Endodermal cell (in vitro differentiated cells): Measurements from ENCODE around the gene ARL4C. TPM values are rescaled to one million over a fixed set of nuclear protein-coding genes. Genes with fewer than 3 reads are reported as not detected.

Experiments
- DNase-seq: peaks from one replicate; pipeline ENCODE4 v3.0.0-alpha.2; 2017
- H3K27ac ChIP-seq: 2 replicates; pipeline ENCODE4 v1.5.1; 2013; ENCODE audit warnings: mild to moderate bottlenecking, low read depth, low read length, moderate library complexity
- H3K27me3 ChIP-seq: 2 replicates; pipeline ENCODE4 v1.6.1; 2013; ENCODE audit warnings: mild to moderate bottlenecking, low read length, moderate library complexity; ENCODE audit not compliant: insufficient read depth, control insufficient read depth, poor library complexity, severe bottlenecking
- H3K36me3 ChIP-seq: 2 replicates; pipeline ENCODE4 v1.7.0; 2013; ENCODE audit warnings: mild to moderate bottlenecking, low read length, moderate library complexity; ENCODE audit not compliant: control insufficient read depth, insufficient read depth
- H3K4me1 ChIP-seq: one replicate; pipeline ENCODE4 v1.7.0; 2013; ENCODE audit warnings: low read length; ENCODE audit not compliant: control insufficient read depth, insufficient read depth
- H3K4me3 ChIP-seq: 2 replicates; pipeline ENCODE4 v1.5.1; 2013; ENCODE audit warnings: mild to moderate bottlenecking, low read length, moderate library complexity
- H3K9ac ChIP-seq: 2 replicates; pipeline ENCODE4 v1.6.1; 2013; ENCODE audit warnings: mild to moderate bottlenecking, low read length, moderate library complexity; ENCODE audit not compliant: poor library complexity, severe bottlenecking; ENCODE audit errors: extremely low read depth
- H3K9me3 ChIP-seq: 2 replicates; pipeline ENCODE4 v1.6.1; 2013; ENCODE audit warnings: mild to moderate bottlenecking, low read length, moderate library complexity; ENCODE audit not compliant: control insufficient read depth
- H3K27ac Mint-ChIP-seq: 2 replicates; pipeline ENCODE4 v1.8.0; 2020; ENCODE audit warnings: mixed read lengths
- H3K27me3 Mint-ChIP-seq: 2 replicates; pipeline ENCODE4 v1.8.0; 2021; ENCODE audit warnings: mild to moderate bottlenecking, mixed read lengths; ENCODE audit not compliant: insufficient read depth
- H3K36me3 Mint-ChIP-seq: 2 replicates; pipeline ENCODE4 v1.8.0; 2020; ENCODE audit warnings: low read depth, mixed read lengths
- H3K4me1 Mint-ChIP-seq: 2 replicates; pipeline ENCODE4 v1.8.0; 2020; ENCODE audit warnings: mixed read lengths
- H3K4me3 Mint-ChIP-seq: 2 replicates; pipeline ENCODE4 v1.8.0; 2020; ENCODE audit warnings: mild to moderate bottlenecking, moderate library complexity, mixed read lengths
- H3K9me3 Mint-ChIP-seq: 2 replicates; pipeline ENCODE4 v1.8.0; 2020; ENCODE audit warnings: mild to moderate bottlenecking, mixed read lengths
- WGBS, 2 experiments: methylation state at CpG; one replicate each; pipeline versions ENCODE4 v1.1.5 to v1.1.7; 2013; ENCODE audit warnings: missing lambda C conversion rate in 2 of 2, mixed read lengths in 1 of 2; ENCODE audit not compliant: insufficient coverage in 1 of 2, insufficient read length in 1 of 2; 5-methylcytosine and 5-hydroxymethylcytosine counted together
- total RNA-seq, 2 donors: library from RNA; stranded (reverse); fragmentation: NEBNext Ultra II Directional in 1 of 2; extraction: Animal tissue kit (Norgen Biotek cat#: 25700) in 1 of 2; gene quantifications; 2 replicates in 1 of 2; 3 replicates in 1 of 2; pipeline ENCODE4 v1.2.1, GENCODE V29; 2021
- TF ChIP-seq, protein P1 (sequence below): fragments of 200-600 bp; sonication (generic); conservative IDR thresholded peaks from 2 replicates; pipeline ENCODE4 v1.5.0; 2021; ENCODE audit warnings: antibody characterized with exemption, mild to moderate bottlenecking

Gene ARL4C
- total RNA-seq, 2 donors from 2014 or later: 9.3 to 21.7 TPM

DNA sequence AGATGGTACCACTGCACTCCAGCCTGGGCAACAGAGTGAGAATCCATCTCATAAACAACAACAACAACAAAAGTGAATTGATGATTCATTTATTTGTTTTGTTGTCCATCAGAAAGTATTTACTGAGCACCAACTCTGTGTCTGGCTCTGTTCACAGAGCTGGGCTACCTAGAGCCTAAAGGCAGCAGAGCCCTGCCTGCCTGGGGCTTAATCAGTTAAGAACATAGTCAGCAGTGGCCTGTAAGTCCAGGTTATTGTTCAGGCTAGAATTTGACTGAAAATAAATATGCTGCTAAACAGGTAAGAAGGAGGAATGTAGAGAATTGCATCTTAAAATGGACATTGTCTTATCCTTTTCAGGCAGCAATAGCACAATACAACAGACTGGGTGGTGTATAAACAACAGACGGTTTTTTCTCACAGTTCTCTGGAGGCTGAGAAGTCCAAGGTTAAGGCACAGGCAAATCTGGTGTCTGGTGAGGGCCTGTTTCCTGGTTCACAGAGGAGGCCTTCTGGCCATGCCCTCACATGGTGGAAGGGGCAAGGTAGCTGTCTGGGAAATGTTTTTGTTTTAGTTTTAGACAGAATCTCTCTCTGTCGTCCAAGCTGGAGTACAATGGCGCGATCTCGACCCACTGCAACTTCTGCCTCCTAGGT is 22.2 kb upstream of the ARL4C start:
- no peaks in the 10 kb centered on the region for H3K27me3 ChIP-seq
- Mint-ChIP-seq H3K27me3 (no peaks in the 10 kb centered on the region), H3K27ac (no peak overlapping the region), H3K9me3 (no peaks in the 10 kb centered on the region), H3K36me3 (no peaks in the 10 kb centered on the region), H3K4me3 (no peak overlapping the region), H3K4me1 (no peaks in the 10 kb centered on the region)
- H3K9me3 ChIP-seq: no peaks in the 10 kb centered on the region
- 95 to 97% methylated on average over 4 to 5 of the region's 5 CpGs for WGBS, 2 experiments
- H3K9ac ChIP-seq: no peak overlapping the region
- H3K36me3 ChIP-seq: no peaks in the 10 kb centered on the region
- H3K27ac ChIP-seq: no peak overlapping the region
- H3K4me3 ChIP-seq: no peak overlapping the region
- no peaks in the 10 kb centered on the region for H3K4me1 ChIP-seq
- no peak for DNase-seq
- TF ChIP-seq, protein P1, sequence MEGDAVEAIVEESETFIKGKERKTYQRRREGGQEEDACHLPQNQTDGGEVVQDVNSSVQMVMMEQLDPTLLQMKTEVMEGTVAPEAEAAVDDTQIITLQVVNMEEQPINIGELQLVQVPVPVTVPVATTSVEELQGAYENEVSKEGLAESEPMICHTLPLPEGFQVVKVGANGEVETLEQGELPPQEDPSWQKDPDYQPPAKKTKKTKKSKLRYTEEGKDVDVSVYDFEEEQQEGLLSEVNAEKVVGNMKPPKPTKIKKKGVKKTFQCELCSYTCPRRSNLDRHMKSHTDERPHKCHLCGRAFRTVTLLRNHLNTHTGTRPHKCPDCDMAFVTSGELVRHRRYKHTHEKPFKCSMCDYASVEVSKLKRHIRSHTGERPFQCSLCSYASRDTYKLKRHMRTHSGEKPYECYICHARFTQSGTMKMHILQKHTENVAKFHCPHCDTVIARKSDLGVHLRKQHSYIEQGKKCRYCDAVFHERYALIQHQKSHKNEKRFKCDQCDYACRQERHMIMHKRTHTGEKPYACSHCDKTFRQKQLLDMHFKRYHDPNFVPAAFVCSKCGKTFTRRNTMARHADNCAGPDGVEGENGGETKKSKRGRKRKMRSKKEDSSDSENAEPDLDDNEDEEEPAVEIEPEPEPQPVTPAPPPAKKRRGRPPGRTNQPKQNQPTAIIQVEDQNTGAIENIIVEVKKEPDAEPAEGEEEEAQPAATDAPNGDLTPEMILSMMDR: no peak

DNA sequence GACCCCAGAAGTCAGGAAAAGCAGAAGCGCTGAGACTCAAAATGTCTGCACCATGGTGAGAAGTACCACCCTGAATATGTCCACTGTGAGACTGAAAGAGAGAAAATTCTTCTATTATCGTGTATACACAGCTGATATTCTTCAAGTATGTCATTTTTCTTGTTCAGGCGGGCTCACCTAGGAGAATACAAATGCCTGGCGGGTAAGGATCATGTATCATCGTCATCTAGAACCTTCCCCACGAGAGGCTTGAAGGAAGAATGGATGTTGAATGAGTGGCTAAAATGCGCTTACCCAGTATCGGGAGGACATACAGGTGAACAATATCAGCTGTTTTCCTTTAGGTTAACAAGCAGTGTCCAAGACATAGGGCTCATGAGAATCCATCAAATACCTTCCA is 21.1 kb upstream of the ARL4C start:
- Histone ChIP-seq H3K9me3 (no peaks in the 10 kb centered on the region), H3K27me3 (no peaks in the 10 kb centered on the region), H3K36me3 (no peaks in the 10 kb centered on the region), H3K27ac (no peak overlapping the region), H3K4me3 (no peak overlapping the region), H3K4me1 (no peaks in the 10 kb centered on the region), H3K9ac (no peak overlapping the region)
- no peaks in the 10 kb centered on the region for H3K9me3 Mint-ChIP-seq
- H3K4me1 Mint-ChIP-seq: no peaks in the 10 kb centered on the region
- H3K27ac Mint-ChIP-seq: no peak overlapping the region
- TF ChIP-seq, protein P1: no peak
- WGBS, 2 experiments: 95 to 97% methylated on average over 8 of the region's 8 CpGs
- H3K4me3 Mint-ChIP-seq: no peak overlapping the region
- DNase-seq: no peak
- H3K36me3 Mint-ChIP-seq: no peaks in the 10 kb centered on the region
- H3K27me3 Mint-ChIP-seq: no peaks in the 10 kb centered on the region

DNA sequence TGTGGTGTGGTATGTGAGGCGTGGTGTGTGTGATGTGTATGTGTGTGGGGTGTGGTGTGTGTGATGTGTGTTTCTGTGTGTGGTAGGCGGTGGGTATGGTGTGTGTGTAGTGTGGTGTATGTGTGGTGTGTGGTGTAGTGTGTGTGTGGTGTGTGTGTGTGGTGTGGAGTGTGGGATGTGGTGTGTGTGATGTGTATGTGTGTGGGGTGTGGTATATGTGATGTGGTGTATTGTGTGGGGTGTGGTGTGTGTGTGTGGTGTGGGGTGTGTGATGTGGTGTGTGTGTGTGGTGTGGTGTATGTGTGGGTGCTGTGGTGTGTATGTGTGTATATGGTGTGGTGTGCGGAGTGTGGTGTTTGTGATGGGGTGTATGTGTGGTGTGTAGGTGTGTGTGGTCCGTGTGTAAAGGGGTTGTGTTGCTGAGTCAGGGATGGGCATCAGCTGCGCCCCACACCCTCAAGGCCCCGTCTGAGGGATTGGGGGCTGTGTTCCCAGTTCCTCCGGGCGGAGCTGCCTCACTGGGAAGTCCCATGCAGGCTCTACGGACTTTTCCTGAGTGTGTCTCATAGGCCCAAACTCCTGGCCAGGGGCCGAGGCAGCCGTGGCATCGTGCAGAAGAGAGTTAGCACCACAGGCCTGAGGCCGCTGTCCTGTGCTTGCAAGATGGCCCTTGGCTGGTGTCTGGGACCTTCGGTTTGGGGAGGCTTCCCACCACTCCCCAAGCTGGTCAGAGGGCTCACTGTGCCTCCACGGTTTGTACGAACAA is 18.2 kb upstream of the ARL4C start:
- H3K36me3 Mint-ChIP-seq: no peaks in the 10 kb centered on the region
- no peaks in the 10 kb centered on the region for H3K36me3 ChIP-seq
- peaks cover 2% of the 10 kb centered on the region for H3K27me3 Mint-ChIP-seq
- H3K4me3 ChIP-seq: no peak overlapping the region
- no peaks in the 10 kb centered on the region for H3K9me3 Mint-ChIP-seq
- H3K27ac ChIP-seq: no peak overlapping the region
- no peak overlapping the region for H3K4me3 Mint-ChIP-seq
- H3K9ac ChIP-seq: no peak overlapping the region
- TF ChIP-seq, protein P1: no peak
- WGBS, 2 experiments: 85 to 87% methylated on average over 15 to 16 of the region's 16 CpGs
- no peaks in the 10 kb centered on the region for H3K4me1 ChIP-seq
- no peaks in the 10 kb centered on the region for H3K27me3 ChIP-seq
- H3K27ac Mint-ChIP-seq: no peak overlapping the region
- no peaks in the 10 kb centered on the region for H3K4me1 Mint-ChIP-seq
- no peaks in the 10 kb centered on the region for H3K9me3 ChIP-seq
- no peak for DNase-seq
